ENCODE data around the gene MAGI2. TPM values are rescaled to one million over a fixed set of nuclear protein-coding genes. Genes with fewer than 3 reads are reported as not detected.

Gene MAGI2
- total RNA-seq, 3 donors from 2014 or later, result 9.8 to 22.7 (median 20.2) TPM

DNA sequence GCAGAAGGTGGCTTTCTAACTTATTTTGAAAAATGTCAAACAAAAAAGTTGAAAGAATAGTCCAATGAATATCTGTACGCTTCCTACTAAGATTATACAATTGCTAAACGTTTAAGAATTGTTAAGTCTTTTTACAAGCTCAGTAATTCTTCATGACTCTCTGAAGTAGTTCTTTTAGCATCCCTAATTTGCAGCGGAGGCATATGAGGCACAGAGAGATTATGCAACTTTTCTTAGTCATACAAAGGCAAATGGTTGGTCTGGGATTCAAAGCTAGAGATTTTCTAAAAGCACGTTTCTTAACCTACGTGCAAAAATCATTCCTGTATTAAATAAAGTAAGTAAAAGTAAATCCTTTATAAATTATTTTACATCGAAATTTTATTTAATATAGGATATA lies 254.2 kb downstream of the MAGI2 start:
- H3K36me3 ChIP-seq, result no peaks in the 10 kb centered on the region
- H3K27me3 ChIP-seq, result no peaks in the 10 kb centered on the region
- H3K9me3 ChIP-seq, result peaks cover 0 to 3% of the 10 kb centered on the region in 2 donors
- no peak overlapping the region for H3K27ac ChIP-seq
- DNase-seq (ENCODE audit: low spot score in 2 of 2), result no peak
- H3K4me3 ChIP-seq, result no peak overlapping the region
- H3K4me1 ChIP-seq, result no peaks in the 10 kb centered on the region
- intact Hi-C loops (cut with DNase I; ENCODE audit: low total_unique reads), result no loop called here
- no peak for TF ChIP-seq POLR2A (IDR thresholded peaks at IDR 0.05)
- TF ChIP-seq POLR2AphosphoS5 (IDR thresholded peaks at IDR 0.05), result no peak
- TF ChIP-seq, protein P1, sequence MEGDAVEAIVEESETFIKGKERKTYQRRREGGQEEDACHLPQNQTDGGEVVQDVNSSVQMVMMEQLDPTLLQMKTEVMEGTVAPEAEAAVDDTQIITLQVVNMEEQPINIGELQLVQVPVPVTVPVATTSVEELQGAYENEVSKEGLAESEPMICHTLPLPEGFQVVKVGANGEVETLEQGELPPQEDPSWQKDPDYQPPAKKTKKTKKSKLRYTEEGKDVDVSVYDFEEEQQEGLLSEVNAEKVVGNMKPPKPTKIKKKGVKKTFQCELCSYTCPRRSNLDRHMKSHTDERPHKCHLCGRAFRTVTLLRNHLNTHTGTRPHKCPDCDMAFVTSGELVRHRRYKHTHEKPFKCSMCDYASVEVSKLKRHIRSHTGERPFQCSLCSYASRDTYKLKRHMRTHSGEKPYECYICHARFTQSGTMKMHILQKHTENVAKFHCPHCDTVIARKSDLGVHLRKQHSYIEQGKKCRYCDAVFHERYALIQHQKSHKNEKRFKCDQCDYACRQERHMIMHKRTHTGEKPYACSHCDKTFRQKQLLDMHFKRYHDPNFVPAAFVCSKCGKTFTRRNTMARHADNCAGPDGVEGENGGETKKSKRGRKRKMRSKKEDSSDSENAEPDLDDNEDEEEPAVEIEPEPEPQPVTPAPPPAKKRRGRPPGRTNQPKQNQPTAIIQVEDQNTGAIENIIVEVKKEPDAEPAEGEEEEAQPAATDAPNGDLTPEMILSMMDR (IDR thresholded peaks at IDR 0.05), result no peak

DNA sequence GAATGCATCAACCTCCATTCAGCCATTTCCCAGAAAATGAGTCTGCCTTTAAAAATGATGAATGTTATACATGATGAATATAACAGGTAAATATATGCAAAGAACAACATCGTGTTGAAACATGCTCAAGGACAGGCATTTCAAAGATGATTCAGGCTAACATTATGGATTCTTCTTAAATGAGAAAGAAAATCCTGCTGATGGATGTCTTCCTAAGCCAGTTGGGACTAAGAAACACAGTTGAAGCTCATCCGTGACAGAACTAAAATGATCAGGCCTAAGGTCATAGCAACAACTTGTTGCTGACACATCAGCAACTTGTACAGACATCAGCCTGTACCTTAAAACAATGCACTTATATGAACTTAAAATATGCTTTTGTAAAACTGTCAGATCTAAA lies 267.9 kb downstream of the MAGI2 start:
- no peak for DNase-seq (ENCODE audit: low spot score in 2 of 2)
- Histone ChIP-seq H3K27ac (no peak overlapping the region), H3K4me1 (no peaks in the 10 kb centered on the region), H3K4me3 (no peak overlapping the region), H3K27me3 (no peaks in the 10 kb centered on the region), H3K36me3 (no peaks in the 10 kb centered on the region), H3K9me3 (no peaks in the 10 kb centered on the region)
- intact Hi-C loops (cut with DNase I; ENCODE audit: low total_unique reads), result no loop called here
- TF ChIP-seq, protein P1 (IDR thresholded peaks at IDR 0.05), result no peak
- TF ChIP-seq POLR2A (IDR thresholded peaks at IDR 0.05) (no peak), POLR2AphosphoS5 (IDR thresholded peaks at IDR 0.05) (no peak)

DNA sequence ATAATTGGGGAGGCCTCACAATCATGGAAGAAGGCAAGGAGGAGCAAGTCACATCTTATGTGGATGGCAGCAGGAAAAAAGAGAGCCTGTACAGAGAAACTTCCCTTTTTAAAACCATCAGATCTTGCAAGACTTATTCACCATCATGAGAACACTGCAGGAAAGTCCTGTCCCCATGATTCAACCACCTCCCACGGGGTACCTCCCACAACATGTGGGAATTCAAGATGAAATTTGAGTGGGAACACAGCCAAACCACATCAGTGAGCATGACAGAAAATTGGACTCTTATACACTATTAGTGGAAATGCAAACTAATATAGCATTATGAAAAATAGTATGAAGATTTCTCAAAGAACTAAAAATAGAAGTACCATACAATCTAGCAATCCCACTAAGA lies 271.2 kb downstream of the MAGI2 start:
- Histone ChIP-seq H3K27ac (no peak overlapping the region), H3K9me3 (peaks cover 0 to 8% of the 10 kb centered on the region in 2 donors), H3K4me1 (no peaks in the 10 kb centered on the region), H3K27me3 (no peaks in the 10 kb centered on the region), H3K36me3 (no peaks in the 10 kb centered on the region), H3K4me3 (no peak overlapping the region)
- intact Hi-C loops (cut with DNase I; ENCODE audit: low total_unique reads), result no loop called here
- no peak for DNase-seq (ENCODE audit: low spot score in 2 of 2)
- no peak for TF ChIP-seq POLR2A (IDR thresholded peaks at IDR 0.05)
- TF ChIP-seq, protein P1 (IDR thresholded peaks at IDR 0.05), result no peak

DNA sequence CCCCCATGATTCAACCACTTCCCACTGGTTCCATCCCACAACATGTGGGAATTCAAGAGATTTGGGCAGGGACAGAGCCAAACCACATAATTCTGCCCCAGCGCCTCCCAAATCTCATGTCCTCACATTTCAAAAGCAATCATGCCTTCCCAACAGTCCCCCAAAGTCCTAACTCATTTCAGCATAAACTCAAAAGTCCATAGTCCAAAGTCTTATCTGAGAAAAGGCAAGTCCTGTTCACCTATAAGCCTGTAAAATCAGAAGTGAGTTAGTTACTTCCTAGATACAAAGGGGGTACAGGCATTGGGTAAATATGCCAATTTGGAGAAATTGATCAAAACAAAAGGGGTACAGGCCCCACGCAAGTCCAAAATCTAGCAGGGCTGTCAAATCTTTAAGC lies 272.9 kb downstream of the MAGI2 start:
- H3K36me3 ChIP-seq, result no peaks in the 10 kb centered on the region
- H3K27ac ChIP-seq, result no peak overlapping the region
- no peaks in the 10 kb centered on the region for H3K27me3 ChIP-seq
- H3K4me1 ChIP-seq, result no peaks in the 10 kb centered on the region
- H3K4me3 ChIP-seq, result no peak overlapping the region
- no peak for DNase-seq (ENCODE audit: low spot score in 2 of 2)
- intact Hi-C loops (cut with DNase I; ENCODE audit: low total_unique reads), result no loop called here
- peaks cover 0 to 8% of the 10 kb centered on the region in 2 donors for H3K9me3 ChIP-seq
- TF ChIP-seq, protein P1 (IDR thresholded peaks at IDR 0.05), result no peak
- TF ChIP-seq POLR2AphosphoS5 (IDR thresholded peaks at IDR 0.05), result no peak
- no peak for TF ChIP-seq POLR2A (IDR thresholded peaks at IDR 0.05)

DNA sequence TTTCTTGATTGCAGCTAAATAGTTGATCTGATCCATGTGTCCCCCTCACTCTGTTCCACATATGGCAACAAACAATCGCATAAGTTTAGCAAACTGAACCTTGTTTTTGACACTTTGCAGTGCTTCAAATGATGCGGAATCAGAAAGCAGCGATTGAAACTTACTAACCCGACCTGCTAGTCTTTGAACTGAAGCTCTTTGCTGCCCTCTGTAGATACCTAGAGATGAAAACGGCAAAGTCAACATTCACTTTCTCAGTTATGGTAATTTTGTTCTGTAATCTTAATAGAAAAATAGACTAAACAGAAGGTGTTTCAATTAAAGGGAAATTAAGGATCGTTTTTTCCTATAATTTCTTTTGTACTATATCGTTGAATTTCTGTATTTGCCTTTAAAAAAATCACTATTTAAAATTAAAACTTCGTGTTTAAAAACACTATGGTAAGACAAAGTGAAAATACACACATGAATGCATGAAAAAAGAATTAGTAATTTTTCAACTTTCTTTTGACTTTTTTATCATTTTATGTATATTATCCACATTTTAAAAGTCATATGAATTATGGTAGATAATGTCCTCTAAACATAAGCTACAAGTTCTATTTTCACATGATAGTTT lies 276.5 kb downstream of the MAGI2 start:
- Histone ChIP-seq H3K27ac (no peak overlapping the region), H3K36me3 (no peaks in the 10 kb centered on the region), H3K4me3 (no peak overlapping the region), H3K9me3 (peaks cover 0 to 8% of the 10 kb centered on the region in 2 donors), H3K27me3 (no peaks in the 10 kb centered on the region), H3K4me1 (no peaks in the 10 kb centered on the region)
- no peak for DNase-seq (ENCODE audit: low spot score in 2 of 2)
- TF ChIP-seq POLR2AphosphoS5 (IDR thresholded peaks at IDR 0.05), result no peak
- TF ChIP-seq, protein P1 (IDR thresholded peaks at IDR 0.05), result peak in 2 of 3 donors; percentile 36 to 57
- TF ChIP-seq POLR2A (IDR thresholded peaks at IDR 0.05), result no peak
- intact Hi-C loops (cut with DNase I; ENCODE audit: low total_unique reads), result no loop called here

Measured in breast epithelium (tissue), 4 donors.